ENCODE data around the gene ARSG. TPM values are rescaled to one million over a fixed set of nuclear protein-coding genes. Genes with fewer than 3 reads are reported as not detected.

Gene ARSG
- total and polyA plus RNA-seq, 9 of the 15 experiments (the other 6 are each of a cell fraction or from before 2014, with no cell fraction given): 1.0 to 5.6 (median 1.8) TPM

DNA sequence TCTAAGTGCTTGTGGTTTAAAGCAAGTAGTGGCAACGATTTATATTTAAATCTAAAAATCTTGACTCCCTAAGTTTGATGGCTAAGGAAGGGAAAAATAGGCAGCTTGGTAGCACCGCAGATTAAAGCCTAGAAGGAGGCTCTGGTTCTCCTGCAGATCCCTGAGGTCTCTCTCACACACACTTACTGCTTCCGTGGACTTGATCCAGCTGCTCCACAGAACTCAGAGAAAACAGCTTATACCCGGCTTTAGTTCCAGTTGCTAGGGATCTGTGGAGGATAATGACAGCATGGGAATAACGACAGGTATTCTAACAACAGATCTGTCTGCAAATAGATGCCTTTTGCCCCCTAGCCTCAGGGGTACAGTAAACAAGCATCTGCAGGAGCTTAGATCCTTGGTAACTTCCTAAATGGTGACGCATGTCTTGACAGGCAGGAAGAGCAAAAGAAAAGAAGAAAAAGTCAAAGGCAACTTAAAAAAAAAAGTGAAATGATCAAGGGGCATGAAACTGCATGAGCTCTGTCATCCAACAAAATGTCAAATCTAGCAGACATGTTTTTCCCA, 161.5 kb downstream of the ARSG start:
- Histone ChIP-seq H4K20me1 (replicated peaks; ENCODE audit: control insufficient read depth, insufficient read depth, low read length) (no peaks in the 10 kb centered on the region), H3K4me2 (ENCODE audit: insufficient read depth, low read length) (no peak overlapping the region), H3K9me1 (ENCODE audit: control insufficient read depth, insufficient read depth, low read length) (no peaks in the 10 kb centered on the region), H3K27me3 (ENCODE audit: control insufficient read depth in 2 of 2, insufficient read depth in 2 of 2, low read length in 2 of 2) (no peaks in the 10 kb centered on the region), H3K27ac (ENCODE audit: extremely low read depth, low read depth, low read length) (no peak overlapping the region), H3K79me2 (ENCODE audit: control insufficient read depth, insufficient read depth, low read length) (no peaks in the 10 kb centered on the region), H3K9ac (ENCODE audit: insufficient read depth in 1 of 2, low read depth in 2 of 2, low read length in 2 of 2) (no peak overlapping the region), H3K36me3 (ENCODE audit: control insufficient read depth, insufficient read depth, low read length) (peaks cover 3% of the 10 kb centered on the region; the same call in 1 of the 3 replicates), H3K9me3 (replicated peaks; ENCODE audit: control insufficient read depth, insufficient read depth, low read depth, low read length) (no peaks in the 10 kb centered on the region), H3K4me1 (replicated peaks in 1 of 2; ENCODE audit: control insufficient read depth in 2 of 2, insufficient read depth in 2 of 2, low read length in 2 of 2) (peaks cover 6 to 12% of the 10 kb centered on the region in 2 experiments), H2AFZ (ENCODE audit: low read depth, low read length) (no peak overlapping the region), H3K4me3 (no peak overlapping the region)
- ATAC-seq (no peak), DNase-seq (ENCODE audit: extremely low read depth in 1 of 4, low spot score in 3 of 4) (no peak), FAIRE-seq (no peak)
- intact Hi-C loops (cut with micrococcal nuclease): no loop called here
- ChIA-PET CTCF (ENCODE audit: low intra/inter-chr PET ratio) (no interaction called here), POLR2A (interaction anchor here (0.6 kb wide), 1 partner anchor 1348 kb away, joined by 3 read pairs; no protein-coding TSS in a partner anchor)
- 53% methylated on average over 6 of the region's 6 CpGs for WGBS (ENCODE audit: insufficient coverage, low coverage, missing lambda C conversion rate)
- no TSS peak for BruUV-seq (replicated peaks)
- TF ChIP-seq, protein P1, sequence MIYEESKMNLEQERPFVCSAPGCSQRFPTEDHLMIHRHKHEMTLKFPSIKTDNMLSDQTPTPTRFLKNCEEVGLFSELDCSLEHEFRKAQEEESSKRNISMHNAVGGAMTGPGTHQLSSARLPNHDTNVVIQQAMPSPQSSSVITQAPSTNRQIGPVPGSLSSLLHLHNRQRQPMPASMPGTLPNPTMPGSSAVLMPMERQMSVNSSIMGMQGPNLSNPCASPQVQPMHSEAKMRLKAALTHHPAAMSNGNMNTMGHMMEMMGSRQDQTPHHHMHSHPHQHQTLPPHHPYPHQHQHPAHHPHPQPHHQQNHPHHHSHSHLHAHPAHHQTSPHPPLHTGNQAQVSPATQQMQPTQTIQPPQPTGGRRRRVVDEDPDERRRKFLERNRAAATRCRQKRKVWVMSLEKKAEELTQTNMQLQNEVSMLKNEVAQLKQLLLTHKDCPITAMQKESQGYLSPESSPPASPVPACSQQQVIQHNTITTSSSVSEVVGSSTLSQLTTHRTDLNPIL (CRISPR knock-in tag; IDR thresholded peaks at IDR 0.05): no peak
- TF ChIP-seq ZNF76 (CRISPR knock-in tag; IDR thresholded peaks at IDR 0.05; ENCODE audit: borderline replicate concordance) (no peak), ZC3H11A (IDR thresholded peaks at IDR 0.05; ENCODE audit: low read depth, low read length) (no peak), KDM2B (CRISPR knock-in tag; IDR thresholded peaks at IDR 0.05) (no peak), YBX1 (IDR thresholded peaks at IDR 0.05) (no peak), NCOA2 (IDR thresholded peaks at IDR 0.05; ENCODE audit: partially characterized antibody in 2 of 2) (no peak)
- TF ChIP-seq, protein P2, sequence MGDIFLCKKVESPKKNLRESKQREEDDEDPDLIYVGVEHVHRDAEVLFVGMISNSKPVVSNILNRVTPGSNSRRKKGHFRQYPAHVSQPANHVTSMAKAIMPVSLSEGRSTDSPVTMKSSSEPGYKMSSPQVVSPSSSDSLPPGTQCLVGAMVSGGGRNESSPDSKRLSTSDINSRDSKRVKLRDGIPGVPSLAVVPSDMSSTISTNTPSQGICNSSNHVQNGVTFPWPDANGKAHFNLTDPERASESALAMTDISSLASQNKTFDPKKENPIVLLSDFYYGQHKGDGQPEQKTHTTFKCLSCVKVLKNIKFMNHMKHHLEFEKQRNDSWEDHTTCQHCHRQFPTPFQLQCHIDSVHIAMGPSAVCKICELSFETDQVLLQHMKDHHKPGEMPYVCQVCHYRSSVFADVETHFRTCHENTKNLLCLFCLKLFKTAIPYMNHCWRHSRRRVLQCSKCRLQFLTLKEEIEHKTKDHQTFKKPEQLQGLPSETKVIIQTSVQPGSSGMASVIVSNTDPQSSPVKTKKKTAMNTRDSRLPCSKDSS (IDR thresholded peaks at IDR 0.05; ENCODE audit: low read depth, partially characterized antibody): no peak
- in situ Hi-C loops (cut with MboI): loop anchor here (25.0 kb wide), 1 partner anchor 491 kb away; no protein-coding TSS in a partner anchor
